NOMO-1 treated with dmso at 0.1 percent for 144 hours (cell line): ENCODE data around the gene USP51.
"Not testable (repeated sequence)": the region's sequence is repeated elsewhere in the genome, so short reads cannot be mapped to it uniquely, and the experiment has no call there.

Experiments used
- DNase-seq: peaks from one replicate; lab custom pipeline; 2025; ENCODE audit not compliant: unreplicated experiment; lab: John Stamatoyannopoulos, UW

The USP51 gene

GRCh38 chrX:55489314-55490009 lies at the start of gene USP51:
USP51 (minus strand) TSS chrX:55489848; CDS start chrX:55488939, 909 bp downstream.
- DNase-seq: no peak

- no peak for DNase-seq
Measured at GRCh38 chrX:55524487-55524886, 34.8 kb upstream of the USP51 start.

GRCh38 chrX:55523356-55523755 lies 33.7 kb upstream of the USP51 start:
- DNase-seq: no peak

GRCh38 chrX:55522596-55523276 lies 33.1 kb upstream of the USP51 start:
- no peak for DNase-seq

GRCh38 chrX:55521687-55522086 lies 32.0 kb upstream of the USP51 start:
- no peak for DNase-seq

GRCh38 chrX:55516794-55517481 lies 27.3 kb upstream of the USP51 start:
- DNase-seq: not testable (repeated sequence)

- not testable (repeated sequence) for DNase-seq
Measured at GRCh38 chrX:55513045-55513737, 23.5 kb upstream of the USP51 start.

GRCh38 chrX:55508410-55509152 lies 18.9 kb upstream of the USP51 start:
- not testable (repeated sequence) for DNase-seq

GRCh38 chrX:55507699-55508098 lies 18.1 kb upstream of the USP51 start:
- not testable (repeated sequence) for DNase-seq

- DNase-seq: not testable (repeated sequence)
Measured at GRCh38 chrX:55507010-55507409, 17.4 kb upstream of the USP51 start.

GRCh38 chrX:55490974-55491373 lies 1.3 kb upstream of the USP51 start:
- DNase-seq: no peak

GRCh38 chrX:55490121-55490520 lies 473 bp upstream of the USP51 start:
- no peak for DNase-seq

- no peak for DNase-seq
Measured at GRCh38 chrX:55488593-55489313, 895 bp downstream of the USP51 start.

- no peak for DNase-seq
Measured at GRCh38 chrX:55488006-55488592, 1.5 kb downstream of the USP51 start.

- DNase-seq: no peak
Measured at GRCh38 chrX:55487143-55487542, 2.5 kb downstream of the USP51 start.

- no peak for DNase-seq
Measured at GRCh38 chrX:55486736-55487135, 2.9 kb downstream of the USP51 start.

GRCh38 chrX:55484948-55485347 lies 4.7 kb downstream of the USP51 start:
- DNase-seq: no peak

- no peak for DNase-seq
Measured at GRCh38 chrX:55480390-55481062, 9.1 kb downstream of the USP51 start.

- not testable (repeated sequence) for DNase-seq
Measured at GRCh38 chrX:55479956-55480355, 9.7 kb downstream of the USP51 start.
